CD4-positive, alpha-beta T cell (primary cell): Measurements from ENCODE around the gene LHX6. TPM values are rescaled to one million over a fixed set of nuclear protein-coding genes. Genes with fewer than 3 reads are reported as not detected.

Experiments
- ATAC-seq: fragments of 200-7000 bp; cut with Tn5 transposase; one replicate; pipeline ENCODE4 v1.10.0; 2022; ENCODE audit warnings: mild to moderate bottlenecking; ENCODE audit not compliant: poor library complexity
- CTCF ChIA-PET: fragments of 350-600 bp; sonication (Branson Sonifier 250); formaldehyde crosslinking; loops from one replicate; lab custom pipeline; 2021; ENCODE audit warnings: antibody characterized with exemption, inconsistent platforms; lab: Charles Lee
- POLR2A ChIA-PET: fragments of 350-600 bp; sonication (Branson Sonifier 250); formaldehyde crosslinking; loops from one replicate; lab custom pipeline; 2021; ENCODE audit warnings: antibody characterized with exemption, inconsistent platforms; lab: Charles Lee
- DNase-seq, 14 experiments: peaks; one replicate each; pipeline ENCODE4 v3.0.0-alpha.2; 2013 to 2020; ENCODE audit warnings: mixed read lengths in 2 of 14
- H3K27ac ChIP-seq, 2 donors: one replicate each; pipeline versions ENCODE4 v1.5.1 to v1.7.0; 2013; ENCODE audit warnings: low read length in 2 of 2, low read depth in 1 of 2, mild to moderate bottlenecking in 1 of 2
- H3K27me3 ChIP-seq, 2 experiments: 1 replicate in 1 of 2; 2 replicates in 1 of 2; pipeline versions ENCODE4 v1.6.1 to v1.7.0; 2013; ENCODE audit warnings: low read length in 2 of 2, control low read depth in 1 of 2, mild to moderate bottlenecking in 1 of 2, moderate library complexity in 1 of 2; ENCODE audit not compliant: insufficient read depth in 2 of 2, control insufficient read depth in 1 of 2
- H3K36me3 ChIP-seq: one replicate; pipeline ENCODE4 v1.6.1; 2013; ENCODE audit warnings: low read length, control low read depth; ENCODE audit not compliant: insufficient read depth
- H3K4me1 ChIP-seq: one replicate; pipeline ENCODE4 v1.6.1; 2013; ENCODE audit warnings: low read length, control low read depth; ENCODE audit not compliant: insufficient read depth
- H3K4me3 ChIP-seq: one replicate; pipeline ENCODE4 v1.5.1; 2013; ENCODE audit warnings: mild to moderate bottlenecking, low read length, moderate library complexity
- H3K9me3 ChIP-seq, 2 experiments: 1 replicate in 1 of 2; 2 replicates in 1 of 2; pipeline versions ENCODE4 v1.6.1 to v1.7.0; 2013; ENCODE audit warnings: low read length in 2 of 2, mild to moderate bottlenecking in 2 of 2, control low read depth in 1 of 2, moderate library complexity in 1 of 2; ENCODE audit not compliant: control insufficient read depth in 1 of 2, insufficient read depth in 1 of 2
- H3K27ac Mint-ChIP-seq: one replicate; pipeline ENCODE4 v1.8.0; 2020; ENCODE audit warnings: mixed read lengths
- H3K27me3 Mint-ChIP-seq: one replicate; pipeline ENCODE4 v1.8.0; 2021; ENCODE audit warnings: mixed read lengths
- H3K36me3 Mint-ChIP-seq: one replicate; pipeline ENCODE4 v1.8.0; 2021; ENCODE audit warnings: low read depth, mixed read lengths
- H3K4me1 Mint-ChIP-seq: one replicate; pipeline ENCODE4 v1.8.0; 2021; ENCODE audit warnings: low read depth, mixed read lengths
- H3K4me3 Mint-ChIP-seq: one replicate; pipeline ENCODE4 v1.8.0; 2020; ENCODE audit warnings: mild to moderate bottlenecking, mixed read lengths
- H3K9me3 Mint-ChIP-seq: one replicate; pipeline ENCODE4 v1.8.0; 2020; ENCODE audit warnings: mixed read lengths
- intact Hi-C, 2 experiments: fragments of 100-400 bp; cut with DNase I in 1 of 2; cut with micrococcal nuclease in 1 of 2; formaldehyde crosslinking; loops; one replicate each; pipeline versions ENCODE4 v1.15.1 to v1.9.0; 2023 to 2025; cut with DNase I, micrococcal nuclease
- polyA plus RNA-seq, 2 donors: library from polyadenylated mRNA; unstranded; fragments of 120-200 nt; gene quantifications; one replicate each; pipeline ENCODE4 v1.2.1, GENCODE V29; 2013
- total RNA-seq, 174 experiments: library from RNA in 2 of 174; stranded (reverse) in 2 of 174; gene quantifications; one replicate each; pipeline ENCODE4 v1.2.3 and lab custom pipeline; 2021 to 2026
- TF ChIP-seq, protein P1 (sequence below): fragments of 200-600 bp; IDR thresholded peaks from one replicate; pipeline ENCODE4 v1.8.0; 2022; ENCODE audit warnings: antibody characterized with exemption, mild to moderate bottlenecking

Gene LHX6
- total RNA-seq (not detected), total RNA-seq (lab: John Stamatoyannopoulos, UW) (0 to 0.61 (median 0.02) reads per million in 172 experiments)
- polyA plus RNA-seq (2013, experiment 1 of 2), result not detected
- polyA plus RNA-seq (2013, experiment 2 of 2), result 0.11 TPM

DNA sequence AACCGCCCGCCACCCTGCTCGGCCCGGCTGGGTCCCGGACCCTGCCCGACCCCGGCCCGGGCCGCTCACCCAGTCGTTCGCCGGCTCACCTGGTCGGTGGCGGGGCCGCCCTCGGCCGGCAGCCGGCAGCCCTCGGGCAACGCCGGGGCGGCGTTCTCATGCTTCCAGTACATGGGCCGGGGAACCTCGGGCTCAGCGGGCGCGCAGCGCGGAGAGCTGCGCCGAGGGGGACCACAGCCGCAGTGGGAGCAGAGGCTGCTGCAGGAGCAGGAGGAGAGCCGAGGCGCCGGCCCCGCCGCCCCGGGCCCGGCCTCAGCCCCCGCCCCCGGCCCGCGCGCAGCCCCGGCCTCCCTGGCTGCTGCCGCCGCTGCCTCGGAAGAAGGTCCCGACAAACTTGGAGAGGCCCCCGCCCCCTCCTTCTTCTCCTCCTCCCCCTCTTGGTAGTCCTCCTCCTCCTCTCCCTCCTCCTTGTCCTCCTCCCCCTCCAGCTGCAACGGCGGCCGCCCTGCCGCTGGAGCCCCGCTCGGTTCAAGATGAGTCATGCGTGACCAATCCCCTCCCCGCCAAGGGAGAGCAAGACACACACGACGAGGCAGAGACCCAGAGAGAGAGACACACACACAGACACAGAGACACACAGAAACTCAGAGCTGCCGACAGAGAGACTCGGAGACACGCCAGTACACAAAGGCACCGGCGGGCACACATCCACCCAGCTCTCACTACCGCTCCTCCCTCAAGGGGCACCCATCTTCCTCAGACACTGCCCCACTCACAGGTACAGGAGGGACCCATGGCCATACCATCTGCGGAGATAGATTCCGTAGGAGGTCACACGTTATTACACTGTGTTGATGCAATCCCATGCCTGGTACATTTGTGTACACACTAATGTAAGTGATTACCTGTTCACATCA, at the start of gene LHX6:
LHX6 (minus strand) TSS at position 390 of the 917 bp plus-strand sequence; CDS start at position 173, 217 bp downstream.
- H3K4me3 Mint-ChIP-seq, result no peak within 1 kb of the TSS
- peaks cover 31 to 70% of the 10 kb centered on the region in 2 experiments for H3K27me3 ChIP-seq
- peaks cover 4% of the 10 kb centered on the region for H3K4me1 ChIP-seq
- ChIA-PET POLR2A (no interaction called here), CTCF (no interaction called here)
- H3K27me3 Mint-ChIP-seq, result peaks cover 40% of the 10 kb centered on the region
- intact Hi-C loops, result no loop called here
- no peak for DNase-seq
- peaks cover 0 to 22% of the 10 kb centered on the region in 2 experiments for H3K9me3 ChIP-seq
- no peak for ATAC-seq
- no peaks in the 10 kb centered on the region for H3K9me3 Mint-ChIP-seq
- no peak within 1 kb of the TSS for H3K27ac Mint-ChIP-seq
- TF ChIP-seq, protein P1, sequence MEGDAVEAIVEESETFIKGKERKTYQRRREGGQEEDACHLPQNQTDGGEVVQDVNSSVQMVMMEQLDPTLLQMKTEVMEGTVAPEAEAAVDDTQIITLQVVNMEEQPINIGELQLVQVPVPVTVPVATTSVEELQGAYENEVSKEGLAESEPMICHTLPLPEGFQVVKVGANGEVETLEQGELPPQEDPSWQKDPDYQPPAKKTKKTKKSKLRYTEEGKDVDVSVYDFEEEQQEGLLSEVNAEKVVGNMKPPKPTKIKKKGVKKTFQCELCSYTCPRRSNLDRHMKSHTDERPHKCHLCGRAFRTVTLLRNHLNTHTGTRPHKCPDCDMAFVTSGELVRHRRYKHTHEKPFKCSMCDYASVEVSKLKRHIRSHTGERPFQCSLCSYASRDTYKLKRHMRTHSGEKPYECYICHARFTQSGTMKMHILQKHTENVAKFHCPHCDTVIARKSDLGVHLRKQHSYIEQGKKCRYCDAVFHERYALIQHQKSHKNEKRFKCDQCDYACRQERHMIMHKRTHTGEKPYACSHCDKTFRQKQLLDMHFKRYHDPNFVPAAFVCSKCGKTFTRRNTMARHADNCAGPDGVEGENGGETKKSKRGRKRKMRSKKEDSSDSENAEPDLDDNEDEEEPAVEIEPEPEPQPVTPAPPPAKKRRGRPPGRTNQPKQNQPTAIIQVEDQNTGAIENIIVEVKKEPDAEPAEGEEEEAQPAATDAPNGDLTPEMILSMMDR, result no peak
- no peaks in the 10 kb centered on the region for H3K4me1 Mint-ChIP-seq
- no peak within 1 kb of the TSS for H3K4me3 ChIP-seq
- H3K36me3 Mint-ChIP-seq, result no peaks in the 10 kb centered on the region
- H3K36me3 ChIP-seq, result no peaks in the 10 kb centered on the region
- H3K27ac ChIP-seq, result no peak within 1 kb of the TSS

DNA sequence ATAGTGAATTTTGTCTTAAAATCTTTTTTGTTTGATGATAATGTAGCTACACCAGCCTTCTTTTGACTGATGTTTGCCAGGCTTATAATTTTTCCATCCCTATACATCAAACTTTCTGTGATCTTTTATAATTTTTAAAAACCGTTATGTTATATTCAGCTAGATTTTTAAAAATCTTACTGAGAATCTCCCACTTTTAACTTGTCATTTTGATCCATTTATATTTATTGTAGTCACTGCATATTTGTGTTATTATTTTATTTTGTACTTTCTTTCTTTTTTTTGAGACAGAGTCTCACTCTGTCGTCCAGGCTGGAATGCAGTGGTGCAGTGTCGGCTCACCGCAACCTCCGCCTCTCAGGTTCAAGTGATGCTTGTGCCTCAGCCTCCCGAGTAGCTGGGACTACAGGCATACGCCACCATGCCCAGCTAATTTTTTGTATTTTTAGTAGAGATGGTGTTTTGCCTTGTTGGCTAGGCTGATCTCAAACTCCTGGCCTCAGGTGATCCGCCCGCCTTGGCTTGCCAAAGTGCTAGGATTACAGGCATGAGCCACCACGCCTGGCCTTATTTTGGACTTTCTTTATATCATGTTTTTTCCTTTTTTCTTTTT, 48.6 kb upstream of the LHX6 start:
- ChIA-PET CTCF (interaction anchor here (1.3 kb wide), 1 partner anchor 12 kb away, joined by 3 read pairs; the partner anchor contains the start of genes MRRF and RBM18), POLR2A (no interaction called here)
- H3K4me3 Mint-ChIP-seq, result no peak overlapping the region
- peaks cover 93% of the 10 kb centered on the region for H3K36me3 Mint-ChIP-seq
- Histone ChIP-seq H3K4me1 (no peaks in the 10 kb centered on the region), H3K9me3 (peaks cover 0 to 4% of the 10 kb centered on the region in 2 experiments), H3K27ac (no peak overlapping the region), H3K27me3 (no peaks in the 10 kb centered on the region), H3K4me3 (no peak overlapping the region), H3K36me3 (peaks cover 11% of the 10 kb centered on the region)
- ATAC-seq (no peak), DNase-seq (no peak)
- no peaks in the 10 kb centered on the region for H3K27me3 Mint-ChIP-seq
- no peaks in the 10 kb centered on the region for H3K9me3 Mint-ChIP-seq
- TF ChIP-seq, protein P1, result no peak
- no peak overlapping the region for H3K27ac Mint-ChIP-seq
- intact Hi-C loops, result no loop called here
- peaks cover 38% of the 10 kb centered on the region for H3K4me1 Mint-ChIP-seq

DNA sequence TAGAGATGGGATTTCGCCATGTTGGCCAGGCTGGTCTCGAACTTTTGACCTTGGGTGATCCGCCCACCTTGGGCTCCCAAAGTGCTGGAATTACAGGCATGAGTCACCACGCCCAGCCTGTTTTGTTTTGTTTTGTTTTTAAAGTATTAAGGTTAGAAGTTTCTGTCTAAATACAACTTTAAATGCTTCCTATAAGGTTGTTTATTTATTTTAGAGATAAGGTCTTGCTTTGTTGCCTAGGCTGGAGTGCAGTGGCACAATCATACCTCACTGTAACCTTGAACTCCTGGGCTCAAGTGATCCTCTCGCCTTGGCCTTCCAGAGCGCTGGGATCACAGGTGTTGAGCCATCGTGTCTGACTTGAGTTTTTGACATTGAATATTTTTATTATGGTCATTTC, 47.3 kb upstream of the LHX6 start:
- ATAC-seq, result no peak
- no peak overlapping the region for H3K4me3 Mint-ChIP-seq
- no peaks in the 10 kb centered on the region for H3K27me3 ChIP-seq
- H3K9me3 Mint-ChIP-seq, result no peaks in the 10 kb centered on the region
- POLR2A ChIA-PET, result no interaction called here
- TF ChIP-seq, protein P1, result no peak
- no peak overlapping the region for H3K27ac Mint-ChIP-seq
- no peak for DNase-seq
- H3K36me3 Mint-ChIP-seq, result peaks cover 93% of the 10 kb centered on the region
- H3K36me3 ChIP-seq, result peaks cover 15% of the 10 kb centered on the region
- no peaks in the 10 kb centered on the region for H3K27me3 Mint-ChIP-seq
- CTCF ChIA-PET, result interaction anchor here (1.3 kb wide), 1 partner anchor 11 kb away, joined by 3 read pairs; the partner anchor contains the start of genes MRRF and RBM18
- no peak overlapping the region for H3K27ac ChIP-seq
- H3K4me1 ChIP-seq, result no peaks in the 10 kb centered on the region
- peaks cover 49% of the 10 kb centered on the region for H3K4me1 Mint-ChIP-seq
- peaks cover 0 to 4% of the 10 kb centered on the region in 2 experiments for H3K9me3 ChIP-seq
- intact Hi-C loops, result no loop called here
- no peak overlapping the region for H3K4me3 ChIP-seq
